SK-N-SH treated with all-trans-retinoic acid at 6 μM for 48 hours (cell line): ENCODE results near the gene SMARCD1.

ENCODE experiments used
- ATAC-seq: fragments of 200-7000 bp; cut with Tn5 transposase; 3 replicates; pipeline ENCODE4 v1.9.1; 2020; ENCODE audit warnings: mild to moderate bottlenecking, moderate library complexity
- ARNTL ChIP-seq: fragments of 450-650 bp; formaldehyde crosslinking; IDR thresholded peaks from 2 replicates; pipeline ENCODE4 v1.5.0; 2020; ENCODE audit warnings: low read depth, mild to moderate bottlenecking, moderate library complexity, borderline replicate concordance
- BACH2 ChIP-seq: fragments of 250-450 bp; sonication (Bioruptor Pico); IDR thresholded peaks from 2 replicates; pipeline ENCODE4 v1.9.0; 2021; ENCODE audit warnings: mild to moderate bottlenecking, borderline replicate concordance
- CREB5 ChIP-seq: fragments of 250-450 bp; sonication (Bioruptor Pico); IDR thresholded peaks from 2 replicates; pipeline ENCODE4 v1.5.1; 2020; ENCODE audit warnings: low read depth, mild to moderate bottlenecking, moderate library complexity
- CSDC2 ChIP-seq: fragments of 250-450 bp; sonication (Bioruptor Pico); IDR thresholded peaks from 2 replicates; pipeline ENCODE4 v1.5.0; 2020; ENCODE audit warnings: mild to moderate bottlenecking, moderate library complexity
- CSRNP3 ChIP-seq: fragments of 250-450 bp; sonication (Bioruptor Pico); IDR thresholded peaks from 2 replicates; pipeline ENCODE4 v1.5.1; 2021; ENCODE audit warnings: mild to moderate bottlenecking, moderate library complexity
- ESRRG ChIP-seq: fragments of 250-450 bp; sonication (Bioruptor Pico); IDR thresholded peaks from 2 replicates; pipeline ENCODE4 v1.6.1; 2021; ENCODE audit warnings: mild to moderate bottlenecking
- GLIS3 ChIP-seq: fragments of 250-450 bp; sonication (Bioruptor Pico); IDR thresholded peaks from 2 replicates; pipeline ENCODE4 v1.5.0; 2020; ENCODE audit warnings: mild to moderate bottlenecking, moderate library complexity
- ISL1 ChIP-seq: fragments of 250-450 bp; sonication (Bioruptor Pico); IDR thresholded peaks from 2 replicates; pipeline ENCODE4 v2.1.2; 2022; ENCODE audit warnings: mild to moderate bottlenecking, moderate library complexity
- OSR1 ChIP-seq: fragments of 250-450 bp; sonication (Bioruptor Pico); IDR thresholded peaks from 2 replicates; pipeline ENCODE4 v1.8.0; 2022; ENCODE audit warnings: moderate library complexity, mild to moderate bottlenecking, inconsistent platforms
- PATZ1 ChIP-seq: fragments of 250-450 bp; sonication (Bioruptor Pico); IDR thresholded peaks from 2 replicates; pipeline ENCODE4 v1.8.0; 2020; ENCODE audit warnings: mild to moderate bottlenecking, moderate library complexity, borderline replicate concordance
- POU6F1 ChIP-seq: fragments of 250-450 bp; sonication (Bioruptor Pico); IDR thresholded peaks from 2 replicates; pipeline ENCODE4 v1.8.0; 2021; ENCODE audit warnings: low read depth, mild to moderate bottlenecking, moderate library complexity, borderline replicate concordance
- PPARA ChIP-seq: fragments of 250-450 bp; sonication (Bioruptor Pico); IDR thresholded peaks from 2 replicates; pipeline ENCODE4 v1.5.0; 2020; ENCODE audit warnings: mild to moderate bottlenecking, borderline replicate concordance
- RARB ChIP-seq: fragments of 250-450 bp; sonication (Bioruptor Pico); IDR thresholded peaks from 2 replicates; pipeline ENCODE4 v1.8.0; 2021; ENCODE audit warnings: mild to moderate bottlenecking, moderate library complexity
- SNAI2 ChIP-seq: fragments of 250-450 bp; sonication (Bioruptor Pico); IDR thresholded peaks from 2 replicates; pipeline ENCODE4 v1.5.0; 2020; ENCODE audit warnings: mild to moderate bottlenecking, moderate library complexity
- TCF4 ChIP-seq: fragments of 250-450 bp; sonication (Bioruptor Pico); IDR thresholded peaks from 2 replicates; pipeline ENCODE4 v1.8.0; 2021; ENCODE audit warnings: mild to moderate bottlenecking, moderate library complexity, borderline replicate concordance
- TOX ChIP-seq: fragments of 250-450 bp; sonication (Bioruptor Pico); IDR thresholded peaks from 2 replicates; pipeline ENCODE4 v1.8.0; 2021; ENCODE audit warnings: mild to moderate bottlenecking, moderate library complexity, borderline replicate concordance
- TSHZ2 ChIP-seq: fragments of 250-450 bp; sonication (Bioruptor Pico); IDR thresholded peaks from 2 replicates; pipeline ENCODE4 v1.5.0; 2020; ENCODE audit warnings: mild to moderate bottlenecking, moderate library complexity
- ZC3H10 ChIP-seq: fragments of 250-450 bp; sonication (Bioruptor Pico); IDR thresholded peaks from 2 replicates; pipeline ENCODE4 v1.5.1; 2021; ENCODE audit warnings: mild to moderate bottlenecking, moderate library complexity
- ZFP3 ChIP-seq: fragments of 250-450 bp; sonication (Bioruptor Pico); IDR thresholded peaks from 2 replicates; pipeline ENCODE4 v1.5.0; 2020; ENCODE audit warnings: mild to moderate bottlenecking, moderate library complexity
- ZNF565 ChIP-seq: fragments of 450-650 bp; formaldehyde crosslinking; conservative IDR thresholded peaks from 2 replicates; pipeline ENCODE4 v1.5.0; 2020; ENCODE audit warnings: low read depth, mild to moderate bottlenecking, moderate library complexity
- ZNF70 ChIP-seq: fragments of 450-650 bp; formaldehyde crosslinking; IDR thresholded peaks from 2 replicates; pipeline ENCODE4 v1.5.0; 2020; ENCODE audit warnings: mild to moderate bottlenecking, moderate library complexity
- ZNF8 ChIP-seq: fragments of 450-650 bp; formaldehyde crosslinking; IDR thresholded peaks from 2 replicates; pipeline ENCODE4 v1.5.0; 2020; ENCODE audit warnings: mild to moderate bottlenecking, moderate library complexity

The SMARCD1 gene

GRCh38 chr12:50060120-50060468, 25.0 kb upstream of the SMARCD1 start:
- TF ChIP-seq TSHZ2 (CRISPR knock-in tag) (no peak), ZC3H10 (no peak), RARB (CRISPR knock-in tag) (no peak), BACH2 (CRISPR knock-in tag) (no peak), CREB5 (CRISPR knock-in tag) (no peak), ZNF70 (CRISPR knock-in tag) (no peak), CSRNP3 (CRISPR knock-in tag) (no peak), POU6F1 (CRISPR knock-in tag) (no peak), GLIS3 (CRISPR knock-in tag) (no peak), ZFP3 (CRISPR knock-in tag) (no peak), ARNTL (CRISPR knock-in tag) (no peak), ZNF565 (CRISPR knock-in tag) (no peak), OSR1 (CRISPR knock-in tag) (no peak), ISL1 (CRISPR knock-in tag) (no peak), ZNF8 (CRISPR knock-in tag) (no peak), PPARA (CRISPR knock-in tag) (no peak), CSDC2 (CRISPR knock-in tag) (no peak), TOX (CRISPR knock-in tag) (no peak)
- TF ChIP-seq, all 23 proteins: peak for 0
- ATAC-seq, result no peak

GRCh38 chr12:50061171-50061570, 24.0 kb upstream of the SMARCD1 start:
- ATAC-seq, result no peak
- no peak for TF ChIP-seq TCF4 (CRISPR knock-in tag)
- TF ChIP-seq PATZ1 (CRISPR knock-in tag), result no peak
- TF ChIP-seq PPARA (CRISPR knock-in tag), result no peak
- no peak for TF ChIP-seq ZFP3 (CRISPR knock-in tag)
- TF ChIP-seq ISL1 (CRISPR knock-in tag), result no peak
- TF ChIP-seq ZNF70 (CRISPR knock-in tag), result no peak
- no peak for TF ChIP-seq CREB5 (CRISPR knock-in tag)
- no peak for TF ChIP-seq POU6F1 (CRISPR knock-in tag)
- TF ChIP-seq SNAI2 (CRISPR knock-in tag), result no peak
- no peak for TF ChIP-seq ESRRG
- no peak for TF ChIP-seq ZNF8 (CRISPR knock-in tag)
- no peak for TF ChIP-seq OSR1 (CRISPR knock-in tag)
- TF ChIP-seq TOX (CRISPR knock-in tag), result no peak
- no peak for TF ChIP-seq TSHZ2 (CRISPR knock-in tag)
- TF ChIP-seq ZNF565 (CRISPR knock-in tag), result no peak
- TF ChIP-seq BACH2 (CRISPR knock-in tag), result no peak
- no peak for TF ChIP-seq GLIS3 (CRISPR knock-in tag)
